IMR-90 (cell line): ENCODE data around the gene FAM149A. TPM values are rescaled to one million over a fixed set of nuclear protein-coding genes. Genes with fewer than 3 reads are reported as not detected.

Experiments used
- ATAC-seq: fragments of 200-7000 bp; cut with Tn5 transposase; 2 replicates; pipeline ENCODE4 v1.9.1; 2020; ENCODE audit warnings: low read depth, mild to moderate bottlenecking, moderate library complexity
- BruUV-seq: library from RNA; stranded (reverse); fragments of 400-500 nt; replicated peaks from 2 replicates; lab custom pipeline; 2021; lab: Mats Ljungman, UMichigan
- CTCF ChIA-PET: fragments of 300-600 bp; formaldehyde crosslinking; extraction: SDS; loops from one replicate; lab custom pipeline; 2021; ENCODE audit warnings: antibody characterized with exemption; lab: Yijun Ruan, JAX
- POLR2A ChIA-PET: fragments of 300-600 bp; sonication (Branson Sonifier 250); formaldehyde crosslinking; loops from one replicate; lab custom pipeline; 2022; ENCODE audit warnings: antibody characterized with exemption; ENCODE audit not compliant: unreplicated experiment; lab: Charles Lee
- DNase-seq: peaks from one replicate; pipeline ENCODE4 v3.0.0; 2013
- H2AFZ ChIP-seq: replicated peaks from 2 replicates; pipeline ENCODE3; 2013; ENCODE audit warnings: low read length, mild to moderate bottlenecking; ENCODE audit not compliant: poor library complexity
- H2AK5ac ChIP-seq: 2 replicates; pipeline ENCODE4 v1.6.1; 2013; ENCODE audit warnings: low read depth, low read length, inconsistent platforms
- H2AK9ac ChIP-seq: replicated peaks from 2 replicates; pipeline ENCODE3; 2013; ENCODE audit warnings: mild to moderate bottlenecking, low read depth, low read length, moderate library complexity; ENCODE audit not compliant: poor library complexity
- H2BK120ac ChIP-seq: 2 replicates; pipeline ENCODE4 v1.6.1; 2013; ENCODE audit warnings: low read depth, low read length, inconsistent platforms
- H2BK15ac ChIP-seq: 3 replicates; pipeline ENCODE4 v1.6.1; 2013; ENCODE audit warnings: low read depth, low read length, inconsistent platforms
- H2BK20ac ChIP-seq: 2 replicates; pipeline ENCODE4 v1.6.1; 2013; ENCODE audit warnings: low read depth, mild to moderate bottlenecking, inconsistent platforms, low read length, moderate library complexity
- H2BK5ac ChIP-seq: 2 replicates; pipeline ENCODE4 v1.6.1; 2013; ENCODE audit warnings: mild to moderate bottlenecking, low read depth, low read length, inconsistent platforms; ENCODE audit not compliant: poor library complexity, severe bottlenecking
- H3K14ac ChIP-seq: replicated peaks from 2 replicates; pipeline ENCODE4 v1.6.1; 2013; ENCODE audit warnings: low read depth, low read length, inconsistent platforms
- H3K18ac ChIP-seq: 2 replicates; pipeline ENCODE4 v1.6.1; 2013; ENCODE audit warnings: low read depth, low read length, control low read depth
- H3K23ac ChIP-seq: 2 replicates; pipeline ENCODE4 v1.6.1; 2013; ENCODE audit warnings: low read depth, low read length, inconsistent platforms
- H3K27ac ChIP-seq: 2 replicates; pipeline ENCODE4 v1.5.1; 2013; ENCODE audit warnings: mild to moderate bottlenecking, control low read depth, low read length; ENCODE audit not compliant: insufficient read depth
- H3K27me3 ChIP-seq: 2 replicates; pipeline ENCODE4 v1.6.1; 2013; ENCODE audit warnings: low read length; ENCODE audit not compliant: control insufficient read depth, insufficient read depth
- H3K36me3 ChIP-seq: 2 replicates; pipeline ENCODE4 v1.6.1; 2013; ENCODE audit warnings: low read length, mixed read lengths; ENCODE audit not compliant: control insufficient read depth, insufficient read depth
- H3K4ac ChIP-seq: 2 replicates; pipeline ENCODE4 v1.6.1; 2013; ENCODE audit warnings: low read depth, low read length, inconsistent platforms
- H3K4me1 ChIP-seq: 2 replicates; pipeline ENCODE4 v1.6.1; 2013; ENCODE audit warnings: low read length, mixed read lengths; ENCODE audit not compliant: control insufficient read depth, insufficient read depth
- H3K4me2 ChIP-seq: 2 replicates; pipeline ENCODE4 v1.6.1; 2013; ENCODE audit warnings: low read depth, mild to moderate bottlenecking, control low read depth, low read length, moderate library complexity
- H3K4me3 ChIP-seq: 2 replicates; pipeline ENCODE4 v1.5.1; 2013; ENCODE audit warnings: low read depth, mild to moderate bottlenecking, control low read depth, low read length, moderate library complexity; ENCODE audit not compliant: insufficient read depth
- H3K56ac ChIP-seq: 2 replicates; pipeline ENCODE4 v1.6.1; 2013; ENCODE audit warnings: low read length, inconsistent platforms; ENCODE audit not compliant: insufficient read depth; ENCODE audit errors: extremely low read depth
- H3K79me1 ChIP-seq, 2 experiments: 2 replicates each; pipeline ENCODE4 v1.6.1; 2013; ENCODE audit warnings: low read length in 2 of 2, inconsistent platforms in 1 of 2, low read depth in 1 of 2
- H3K9ac ChIP-seq: 2 replicates; pipeline ENCODE4 v1.6.1; 2013; ENCODE audit warnings: low read depth, low read length, control low read depth
- H3K9me1 ChIP-seq: 2 replicates; pipeline ENCODE4 v1.6.1; 2013; ENCODE audit warnings: low read length, inconsistent platforms; ENCODE audit not compliant: insufficient read depth
- H3K9me3 ChIP-seq: 2 replicates; pipeline ENCODE4 v1.6.1; 2013; ENCODE audit warnings: low read length; ENCODE audit not compliant: control insufficient read depth, insufficient read depth
- H4K20me1 ChIP-seq: 2 replicates; pipeline ENCODE4 v1.6.1; 2013; ENCODE audit warnings: low read length, inconsistent platforms; ENCODE audit not compliant: insufficient read depth
- H4K5ac ChIP-seq: 2 replicates; pipeline ENCODE4 v1.6.1; 2013; ENCODE audit warnings: mild to moderate bottlenecking, low read depth, low read length, control low read depth
- H4K8ac ChIP-seq, 2 experiments: 2 replicates each; pipeline ENCODE4 v1.6.1; 2013; ENCODE audit warnings: low read depth in 2 of 2, low read length in 2 of 2, control low read depth in 1 of 2, inconsistent platforms in 1 of 2
- H4K91ac ChIP-seq: 2 replicates; pipeline ENCODE4 v1.6.1; 2013; ENCODE audit warnings: low read depth, low read length, inconsistent platforms; ENCODE audit not compliant: insufficient read depth
- CTCF ChIP-seq: conservative IDR thresholded peaks from 2 replicates; pipeline ENCODE4 v1.5.1; 2012; ENCODE audit warnings: mild to moderate bottlenecking, low read depth, low read length, improper control_type of control experiment
- USF2 ChIP-seq: fragments of 150-350 bp; IDR thresholded peaks from 2 replicates; pipeline ENCODE4 v1.6.1; 2017; ENCODE audit warnings: mild to moderate bottlenecking, antibody characterized with exemption, low read length, low read depth
- WGBS, 2 experiments: methylation state at CpG; one replicate each; pipeline versions ENCODE4 v1.1.5 to v1.1.7; 2013; ENCODE audit warnings: missing lambda C conversion rate in 2 of 2; ENCODE audit not compliant: insufficient read length in 1 of 2; ENCODE audit errors: extremely low coverage in 2 of 2; 5-methylcytosine and 5-hydroxymethylcytosine counted together
- dilution Hi-C: fragments of 300-500 bp; cut with HindIII; formaldehyde crosslinking; loops from one replicate; pipeline ENCODE4 v1.14.3; 2018; ENCODE audit warnings: low sequenced_read_pairs; ENCODE audit not compliant: unreplicated experiment
- in situ Hi-C: fragments of 300-500 bp; cut with MboI; formaldehyde crosslinking; loops from 3 replicates; pipeline ENCODE4 v1.14.3; 2019; ENCODE audit warnings: low sequenced_read_pairs, inconsistent platforms, mixed read lengths
- intact Hi-C: fragments of 100-400 bp; cut with micrococcal nuclease; formaldehyde crosslinking; loops from 2 replicates; pipeline ENCODE4 v1.10.0; 2022
- polyA plus RNA-seq, 3 experiments: library from polyadenylated mRNA; depleted of rRNA; stranded (reverse); fragments of >200 nt; gene quantifications; 2 replicates each; pipeline ENCODE4 v1.2.3, GENCODE V29; 2012; ENCODE audit warnings: low replicate concordance in 1 of 3
- total RNA-seq: library from RNA; depleted of rRNA; stranded (reverse); fragments of >200 nt; gene quantifications from 2 replicates; pipeline ENCODE4 v1.2.3, GENCODE V29; 2012

Gene FAM149A
- total and polyA plus RNA-seq, 2 of the 4 experiments (the other 2 are of a cell fraction): 0.54 to 0.70 TPM

GRCh38 chr4:186072516-186072915 is 32.0 kb upstream of the FAM149A start:
- ChIA-PET POLR2A (no interaction called here), CTCF (interaction anchor here (0.6 kb wide), 1 partner anchor 153 kb away, joined by 9 read pairs; no protein-coding TSS in a partner anchor)
- Histone ChIP-seq H2AK5ac (no peak overlapping the region), H3K9me1 (no peaks in the 10 kb centered on the region; the same call in 1 of the 2 replicates), H3K36me3 (no peaks in the 10 kb centered on the region), H2AFZ (no peak overlapping the region), H3K23ac (no peak overlapping the region), H2AK9ac (no peak overlapping the region), H3K9ac (no peak overlapping the region), H2BK5ac (no peak overlapping the region), H3K27me3 (no peaks in the 10 kb centered on the region), H3K4me1 (peaks cover 1% of the 10 kb centered on the region; the same call in 1 of the 2 replicates), H3K18ac (no peak overlapping the region), H3K27ac (no peak overlapping the region), H2BK120ac (no peak overlapping the region), H4K8ac (no peak overlapping the region), H4K91ac (no peak overlapping the region), H3K9me3 (no peaks in the 10 kb centered on the region), H4K5ac (no peak overlapping the region), H3K4me3 (no peak overlapping the region), H3K14ac (no peak overlapping the region), H4K20me1 (no peaks in the 10 kb centered on the region), H3K56ac (no peak overlapping the region), H2BK15ac (no peak overlapping the region), H2BK20ac (no peak overlapping the region), H3K79me1 (no peaks in the 10 kb centered on the region), H3K4ac (no peak overlapping the region), H3K4me2 (no peak overlapping the region)
- in situ Hi-C loops (no loop called here), dilution Hi-C loops (no loop called here), intact Hi-C loops (no loop called here)
- TF ChIP-seq USF2 (no peak), CTCF (no peak)
- WGBS, 2 experiments: 100% methylated on average over 1 of the region's 10 CpGs; no CpG with 5 or more reads in 1 of the 2 experiments
- no TSS peak for BruUV-seq
- ATAC-seq (no peak), DNase-seq (no peak)
